HTR-8/SVneo (cell line): ENCODE results near the gene CASD1.

Experiments
- DNase-seq: peaks from one replicate; pipeline ENCODE4 v3.0.0; 2011; ENCODE audit warnings: low spot score, mixed read lengths; ENCODE audit not compliant: insufficient read length
- FAIRE-seq: peaks from 2 replicates; lab custom pipeline; 2011; peaks lifted over from hg19 to GRCh38; lab: Jason Lieb, UNC

Gene CASD1

DNA sequence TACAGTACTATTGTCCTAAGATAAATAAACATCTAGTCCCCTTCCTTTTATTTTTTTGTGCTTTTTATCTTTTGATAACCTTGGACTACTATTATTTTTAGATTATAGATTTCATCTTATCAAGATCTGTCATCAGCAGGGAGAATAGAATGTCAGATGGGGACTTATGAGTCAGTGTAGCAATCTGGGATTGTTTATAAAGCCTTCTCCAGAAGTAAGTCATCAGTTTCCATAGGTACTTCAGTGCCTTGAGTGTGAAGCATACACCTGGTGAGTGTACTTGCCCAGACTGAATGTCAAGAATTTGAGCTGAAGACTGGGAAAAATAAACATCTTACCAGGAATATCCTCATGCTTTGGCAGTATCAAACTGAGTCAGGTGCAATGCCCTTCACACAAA, 2.1 kb downstream of the CASD1 start:
- no peak for FAIRE-seq
- DNase-seq = no peak

DNA sequence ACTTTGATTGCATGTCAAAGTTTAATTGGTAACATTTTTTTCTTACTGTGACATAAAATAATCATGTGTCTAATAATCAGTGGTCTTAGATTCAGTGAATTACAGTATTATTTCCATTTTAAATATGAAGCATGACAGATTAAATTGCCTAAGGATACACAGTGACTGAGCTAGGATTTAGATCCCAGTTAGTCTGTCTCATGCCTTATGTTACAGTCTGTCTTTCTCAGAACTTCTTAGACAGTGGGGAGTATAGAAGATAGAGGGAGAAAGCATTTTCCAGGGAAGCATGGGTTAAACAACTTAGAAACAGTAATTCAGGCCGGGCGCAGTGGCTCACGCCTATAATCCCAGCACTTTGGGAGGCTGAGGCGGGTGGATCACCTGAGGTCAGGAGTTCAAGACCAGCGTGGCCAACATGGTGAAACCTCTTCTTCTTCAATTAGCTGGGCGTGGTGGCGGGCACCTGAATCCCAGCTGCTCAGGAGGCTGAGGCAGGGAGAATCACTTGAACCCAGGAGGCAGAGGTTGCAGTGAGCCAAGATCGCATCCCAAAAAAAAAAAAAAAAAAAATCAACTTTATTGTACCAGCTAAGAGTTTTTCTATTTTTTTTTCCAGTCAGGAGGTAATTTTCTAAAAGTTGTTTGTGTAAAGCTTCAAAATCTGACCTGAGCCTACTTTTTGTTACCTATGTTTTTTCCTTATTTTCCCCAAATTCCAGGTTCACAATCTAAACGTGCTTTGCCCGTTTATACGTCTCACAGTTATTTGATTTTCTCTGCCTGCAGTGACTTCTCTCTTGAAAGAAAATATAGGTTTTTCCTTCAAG, 3.3 kb downstream of the CASD1 start:
- no peak for DNase-seq
- no peak for FAIRE-seq

DNA sequence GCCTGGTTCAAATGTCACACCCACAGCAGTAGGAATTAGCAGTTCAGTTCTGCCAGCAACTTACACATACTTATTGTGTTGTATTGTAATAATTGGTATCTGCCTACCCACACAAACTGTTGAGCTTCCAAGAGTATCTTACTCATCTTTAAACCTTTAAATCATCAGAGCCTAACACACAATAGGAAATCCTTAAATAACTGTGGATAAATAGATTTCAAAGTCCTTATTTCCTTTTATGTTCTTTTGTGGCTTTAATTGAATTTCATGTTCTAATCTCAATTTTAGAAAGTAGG, 3.9 kb downstream of the CASD1 start:
- DNase-seq (no peak), FAIRE-seq (no peak)

DNA sequence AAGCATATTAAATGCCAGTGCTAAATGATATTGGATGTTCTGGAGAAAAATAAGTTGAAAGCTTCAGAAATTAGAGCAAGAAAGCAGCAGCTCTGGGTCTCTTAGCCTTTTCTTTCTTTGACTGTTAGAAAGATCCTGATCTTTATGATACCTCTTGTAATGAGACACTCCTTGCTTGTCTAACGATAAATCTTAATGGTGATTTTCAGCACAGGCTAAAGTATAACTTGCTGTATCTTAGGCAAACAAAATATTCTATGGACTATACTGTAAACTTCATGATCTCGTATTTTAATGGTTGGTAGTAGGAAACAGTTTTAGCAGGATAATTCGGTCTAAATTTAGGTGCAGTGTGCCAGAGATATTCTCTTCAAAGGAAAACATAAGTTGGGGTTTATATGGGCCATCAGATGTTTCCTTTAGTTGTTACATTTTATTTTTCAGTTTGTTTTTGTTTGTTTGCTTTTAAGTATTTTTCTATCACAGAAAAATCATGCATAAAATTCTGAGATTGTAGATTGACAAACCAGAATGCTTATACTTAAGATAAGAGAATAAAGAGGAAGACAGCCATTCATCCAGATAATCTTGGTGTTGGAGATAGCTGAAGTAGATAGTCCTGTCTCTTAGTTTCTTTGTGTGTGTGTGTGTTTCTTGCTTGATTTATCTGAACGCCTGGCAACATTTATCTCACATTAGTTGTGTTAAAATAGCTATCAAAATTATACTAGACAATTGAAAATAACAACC, 4.7 kb downstream of the CASD1 start:
- FAIRE-seq = no peak
- DNase-seq = no peak

DNA sequence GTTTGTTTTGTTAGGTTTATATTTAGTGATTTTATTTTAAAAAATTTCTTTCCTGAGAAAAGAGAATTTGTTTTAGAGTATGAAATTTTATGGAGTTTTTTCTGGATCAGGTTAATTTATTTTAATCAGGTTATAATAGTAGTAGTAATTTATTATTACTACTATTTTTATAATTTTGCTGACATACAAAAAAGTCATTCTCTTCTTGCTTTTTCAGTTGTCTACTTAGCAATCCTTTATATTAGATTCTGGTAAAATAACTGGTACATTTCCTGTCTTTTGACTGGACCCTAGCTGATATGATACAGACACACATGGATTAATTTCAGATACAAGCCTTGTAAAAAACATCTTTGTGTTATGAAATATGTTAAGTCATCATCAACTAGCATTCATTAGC, 5.3 kb downstream of the CASD1 start:
- FAIRE-seq (no peak), DNase-seq (no peak)

DNA sequence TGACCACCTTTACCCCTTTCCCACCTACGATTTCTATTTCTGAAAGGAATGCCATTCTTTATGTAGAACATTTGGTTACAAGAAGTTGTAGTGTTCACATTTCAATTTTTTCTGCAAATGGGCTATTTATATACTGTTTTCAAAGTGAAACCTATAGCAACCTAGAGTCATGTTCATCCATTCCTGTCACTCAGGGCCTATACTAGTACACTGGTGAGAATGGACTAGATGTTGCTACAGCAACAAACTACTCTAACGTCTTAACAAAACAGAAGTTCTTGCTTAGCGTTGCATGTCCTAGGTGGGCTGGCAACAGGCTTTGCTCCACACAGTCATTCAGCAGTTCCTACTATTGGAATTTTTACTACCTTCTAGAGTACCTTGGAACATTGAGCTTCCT, 16.3 kb downstream of the CASD1 start:
- no peak for FAIRE-seq

DNA sequence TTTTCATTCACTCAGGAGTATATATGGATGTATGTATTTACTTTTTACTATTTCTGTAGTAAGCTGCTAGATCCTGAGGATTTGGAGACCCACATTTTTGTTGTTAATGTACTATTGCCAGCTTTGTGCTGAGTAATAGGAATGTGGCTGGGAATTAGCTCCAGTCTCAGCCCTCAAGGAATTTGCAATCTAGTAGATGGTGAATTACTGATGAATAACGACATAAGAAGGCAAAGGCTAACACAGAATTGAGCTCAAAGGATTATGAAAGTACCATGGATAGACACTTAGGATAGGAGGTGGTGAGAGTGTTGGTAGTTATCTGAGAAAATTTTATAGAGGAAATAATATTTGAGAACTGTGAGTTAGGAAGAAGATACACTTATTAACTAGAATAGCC, 19.9 kb downstream of the CASD1 start:
- no peak for DNase-seq
- no peak for FAIRE-seq

More for the DNA sequence above, 16.3 kb downstream of the CASD1 start:
- no peak for DNase-seq

DNA sequence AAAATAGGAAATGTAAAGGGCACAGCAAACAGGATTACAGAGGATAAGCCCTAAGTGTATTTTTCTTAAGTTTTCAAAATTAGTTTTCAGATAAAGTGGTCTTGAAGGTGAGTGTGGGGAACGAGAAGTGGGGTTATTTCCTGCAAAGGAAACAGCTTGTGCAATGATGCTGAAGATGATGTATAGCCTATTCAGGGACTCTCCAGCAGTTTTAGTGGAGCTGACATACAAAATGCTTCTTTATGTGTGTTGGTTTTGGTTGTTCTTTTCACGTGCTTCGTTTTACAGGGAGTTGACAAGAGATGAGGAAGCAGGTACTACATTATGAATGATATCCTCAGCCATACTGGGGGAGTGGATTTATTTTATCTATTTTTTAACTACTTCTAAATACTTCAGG, 20.5 kb downstream of the CASD1 start:
- DNase-seq (no peak), FAIRE-seq (no peak)

DNA sequence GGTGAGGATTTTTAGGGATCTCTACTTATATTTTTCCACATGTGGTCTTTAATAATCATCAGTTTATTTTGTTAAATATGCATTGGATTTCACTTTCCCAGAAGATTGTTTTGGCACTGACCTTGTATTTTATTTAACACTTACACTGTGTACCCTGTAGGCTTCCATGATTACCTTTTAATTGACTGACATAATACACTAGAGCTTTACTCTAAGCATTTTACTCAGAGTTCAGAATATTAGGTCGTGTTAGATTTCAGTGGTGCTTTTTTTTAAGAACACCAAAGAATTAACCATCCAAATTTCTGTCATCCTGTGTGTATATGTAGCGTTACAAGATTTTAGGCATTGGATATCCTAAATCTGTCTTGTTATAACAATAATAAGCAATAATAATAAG, 23.1 kb downstream of the CASD1 start:
- FAIRE-seq = no peak
- DNase-seq = no peak

DNA sequence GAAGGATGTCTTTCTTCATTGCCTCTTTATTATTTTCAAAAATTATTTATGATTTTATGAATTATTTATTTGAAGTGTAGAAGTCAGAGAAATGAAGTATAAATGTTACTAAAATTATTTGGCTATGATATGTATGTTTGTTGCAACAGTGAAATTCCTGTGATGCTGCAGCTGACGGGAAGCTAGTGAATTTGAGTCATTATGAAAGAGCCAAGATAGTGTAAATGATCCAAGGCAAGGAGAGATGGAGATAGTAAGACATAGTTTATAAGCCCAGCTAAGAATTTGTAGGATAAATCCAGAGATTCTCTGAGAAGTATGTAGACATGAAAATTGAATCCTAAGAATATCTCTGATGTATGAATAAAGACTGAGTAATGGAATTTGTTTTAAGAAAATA, 30.8 kb downstream of the CASD1 start:
- FAIRE-seq (no peak), DNase-seq (no peak)

DNA sequence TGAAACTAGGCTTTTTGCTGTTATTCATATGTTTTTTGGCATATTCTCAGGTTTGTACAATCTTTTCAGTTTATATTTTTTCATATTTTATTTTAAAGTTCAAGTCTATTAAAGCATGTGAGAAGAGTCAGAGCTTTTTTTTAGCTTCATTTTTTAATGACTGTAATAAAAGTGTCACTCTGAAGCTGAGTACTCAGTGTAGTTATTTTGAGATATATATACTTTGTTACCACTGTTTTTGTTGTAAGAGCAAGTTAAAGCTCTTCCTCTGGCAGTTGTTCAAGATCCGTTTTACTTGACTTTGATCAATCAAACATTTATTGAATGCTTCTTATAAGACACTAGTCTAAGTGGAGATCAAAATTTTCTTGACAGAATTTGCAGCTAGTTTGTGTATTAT, 37.5 kb downstream of the CASD1 start:
- FAIRE-seq = no peak

DNA sequence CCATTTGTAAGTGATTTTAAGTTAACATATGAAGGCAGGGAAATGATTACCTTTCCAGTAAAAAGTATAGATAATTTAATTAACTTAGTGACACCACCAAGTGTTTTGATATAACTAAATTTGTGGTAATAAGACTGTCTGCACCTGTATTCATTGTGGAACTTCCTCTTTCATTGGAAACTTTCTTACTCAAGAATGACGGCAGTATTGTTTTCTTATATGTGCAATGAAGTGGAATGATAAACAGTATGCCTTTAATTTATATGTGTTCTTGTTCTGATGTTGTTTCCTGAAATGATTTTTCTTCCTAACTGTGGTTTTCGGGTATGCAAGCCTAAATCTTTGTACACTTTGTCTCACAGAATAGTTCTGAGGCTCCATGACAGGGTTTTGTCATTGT, 46.4 kb downstream of the CASD1 start:
- no peak for FAIRE-seq
- no peak for DNase-seq

More for the DNA sequence above, 37.5 kb downstream of the CASD1 start:
- no peak for DNase-seq

DNA sequence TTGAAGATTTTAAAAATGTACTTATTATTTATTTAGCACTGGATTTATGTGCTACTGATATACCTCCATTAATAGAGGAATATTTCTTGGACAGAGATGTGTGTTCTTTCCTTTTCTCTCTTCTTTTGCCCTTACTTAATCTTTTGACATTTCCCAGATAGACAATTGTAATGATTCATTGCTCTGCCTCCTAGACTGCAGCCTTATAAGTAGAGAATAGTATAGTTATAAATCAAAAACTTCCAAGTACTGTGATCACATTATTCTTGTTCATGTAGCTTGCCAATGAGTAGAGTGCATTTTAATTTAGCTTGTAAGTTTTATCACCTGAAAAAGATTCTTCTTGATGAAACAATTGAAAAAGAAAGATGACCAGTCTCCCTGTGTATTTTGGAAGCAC, 47.6 kb downstream of the CASD1 start:
- no peak for FAIRE-seq
- DNase-seq = no peak

DNA sequence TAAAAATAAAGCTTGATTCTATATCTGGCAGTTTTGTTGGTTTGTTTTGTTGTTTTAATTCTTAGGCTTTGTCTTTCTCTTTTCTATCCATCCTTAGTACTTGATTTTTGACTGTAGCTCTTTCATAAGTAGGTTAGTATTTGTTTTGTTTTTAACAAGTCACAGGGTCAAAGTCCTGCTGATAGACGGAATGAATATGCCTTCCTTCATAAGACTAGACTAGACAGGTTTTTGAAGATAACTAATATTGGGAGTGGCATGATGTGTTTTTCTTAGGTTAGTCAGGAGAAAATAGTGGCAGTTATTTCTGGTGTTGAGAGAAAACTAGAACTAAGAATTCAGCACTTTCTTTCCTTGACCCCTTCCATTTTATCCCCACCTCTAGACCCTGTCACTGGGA, 50.4 kb downstream of the CASD1 start:
- DNase-seq (no peak), FAIRE-seq (no peak)

DNA sequence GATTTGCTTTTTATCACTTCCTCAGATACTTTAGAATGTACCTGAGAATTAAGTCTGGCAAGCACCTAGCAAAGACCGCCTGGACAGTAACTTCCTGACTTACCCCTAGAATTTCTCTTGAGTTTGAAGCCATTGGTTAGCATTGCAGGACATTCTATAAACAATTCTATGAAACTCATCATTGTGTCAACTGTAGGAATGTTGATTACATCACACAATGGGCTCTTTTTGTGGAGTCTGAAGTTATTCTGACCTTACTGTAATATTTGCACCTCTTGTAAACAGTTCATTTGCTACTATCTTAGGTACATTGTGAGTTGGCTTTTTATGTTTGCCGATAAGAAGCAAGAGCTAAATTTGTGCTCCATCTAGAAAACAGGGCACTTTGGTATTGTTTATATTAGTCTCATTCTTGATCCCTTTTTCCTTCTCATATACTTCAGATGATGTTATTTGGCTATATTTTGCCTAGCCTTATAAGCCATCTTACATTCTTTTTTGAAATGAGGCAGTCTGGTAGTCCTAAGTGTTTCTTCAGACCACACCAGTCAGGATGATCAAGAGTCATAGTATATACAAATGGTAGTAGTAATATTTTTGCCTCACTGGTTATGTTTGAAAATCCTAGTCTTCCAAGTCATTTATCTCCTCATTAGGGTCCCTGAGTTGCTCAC, 52.4 kb downstream of the CASD1 start:
- FAIRE-seq (no peak), DNase-seq (no peak)

DNA sequence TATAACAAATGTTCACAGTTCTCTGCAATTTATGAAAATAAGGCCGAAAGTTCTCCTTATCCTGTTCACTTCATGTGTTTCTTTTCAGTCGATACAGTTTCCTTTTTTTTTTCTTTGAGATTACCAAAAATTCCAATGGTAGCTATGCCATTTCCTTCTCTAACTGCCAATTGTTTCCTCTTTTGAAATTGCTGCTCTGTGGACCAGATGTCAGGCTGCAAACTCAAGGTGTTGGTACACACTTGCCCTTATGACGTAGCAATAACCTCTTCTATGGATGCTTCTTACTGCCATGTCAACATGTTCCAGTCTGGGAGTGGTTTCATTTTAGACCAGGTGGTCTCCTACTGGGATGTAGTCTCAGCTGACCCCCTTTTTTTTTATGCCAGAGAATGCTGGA, 52.9 kb downstream of the CASD1 start:
- no peak for FAIRE-seq
- no peak for DNase-seq

DNA sequence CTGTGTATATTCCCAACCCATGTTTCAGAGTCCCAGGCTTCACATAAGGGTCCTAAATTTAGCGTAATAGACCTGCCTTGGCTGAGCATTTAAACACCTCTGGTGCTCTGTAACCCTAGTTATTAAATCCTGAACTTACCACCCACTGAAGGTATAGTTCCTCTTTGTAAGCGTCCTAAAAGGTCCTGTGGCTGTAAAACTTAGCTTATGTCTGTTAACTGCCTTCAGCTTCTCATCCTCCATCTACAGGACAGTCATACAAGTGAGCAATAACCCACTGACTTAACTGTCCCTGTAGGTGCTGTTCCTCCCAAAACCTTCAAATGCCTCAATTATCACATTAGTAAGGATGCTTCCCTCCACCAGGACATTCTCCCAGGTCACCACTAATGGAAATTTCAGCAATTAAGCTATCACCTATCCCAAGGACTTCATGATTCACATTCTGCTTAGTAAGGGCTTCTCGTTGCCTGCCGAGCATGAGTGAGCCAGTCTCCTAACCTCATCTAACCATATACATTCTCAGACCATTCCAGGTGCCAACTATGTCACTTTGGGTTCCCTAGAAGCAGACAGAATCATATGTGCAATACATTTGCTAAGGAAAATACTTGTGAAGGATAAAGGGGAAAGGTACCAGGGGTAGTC, 55.8 kb downstream of the CASD1 start:
- FAIRE-seq (no peak), DNase-seq (no peak)

DNA sequence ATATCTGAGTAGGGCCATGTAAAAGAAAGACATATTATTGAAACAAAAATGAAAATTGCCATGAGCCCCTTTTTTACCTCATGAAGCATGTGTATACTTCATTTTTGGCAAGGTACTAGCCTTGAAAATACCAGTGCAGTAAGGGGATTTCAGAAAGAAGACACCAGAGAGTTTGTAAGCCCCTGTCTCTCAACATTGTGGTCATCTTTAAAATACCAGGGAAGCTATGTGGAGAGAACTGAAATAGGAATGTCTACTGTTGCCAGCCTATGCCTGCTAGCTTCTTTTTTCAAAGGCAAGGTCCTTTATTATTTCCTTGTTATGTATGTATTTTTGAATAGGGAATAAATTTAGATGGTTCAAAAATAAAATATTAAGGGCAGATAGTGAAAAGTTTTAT, 57.8 kb downstream of the CASD1 start:
- DNase-seq = no peak
- no peak for FAIRE-seq

DNA sequence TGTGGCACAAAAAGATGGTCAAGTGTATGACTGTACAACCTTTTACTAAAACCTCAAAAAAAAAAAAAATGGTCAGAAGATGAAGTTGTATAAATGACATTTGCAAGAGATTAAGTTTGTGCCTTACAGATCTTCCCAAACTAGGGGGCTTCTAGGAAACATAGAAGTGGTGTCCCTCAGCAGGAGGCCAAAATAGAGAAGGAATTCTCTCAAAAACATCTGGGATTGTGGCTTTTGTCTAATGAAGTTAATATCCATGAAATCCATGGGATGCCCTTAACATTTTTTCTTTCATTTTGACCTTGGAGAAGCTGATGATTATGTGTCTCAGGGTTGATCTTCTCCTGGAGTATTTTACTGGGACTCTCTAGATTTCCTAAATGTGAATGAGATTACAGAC, 62.2 kb downstream of the CASD1 start:
- DNase-seq (no peak), FAIRE-seq (no peak)

DNA sequence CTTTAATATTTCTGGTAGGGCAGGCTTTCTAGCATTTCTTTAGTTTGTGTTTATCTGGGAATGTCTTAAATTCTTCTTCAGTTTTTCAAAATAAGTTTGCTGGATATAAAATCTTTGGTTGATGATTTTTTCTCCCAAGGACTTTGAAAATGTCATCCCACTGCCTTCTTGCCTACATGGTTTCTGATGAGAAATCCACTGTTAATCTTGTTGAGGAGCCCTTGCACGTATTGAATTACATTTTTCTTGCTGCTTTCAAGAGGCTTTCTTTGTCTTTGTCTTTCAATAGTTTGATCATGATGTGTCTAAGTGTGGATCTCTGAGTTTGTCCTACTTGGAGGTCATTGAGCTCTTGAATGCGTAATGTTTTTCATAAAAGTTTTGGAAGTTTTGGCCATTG, 66.0 kb downstream of the CASD1 start:
- DNase-seq (no peak), FAIRE-seq (no peak)

DNA sequence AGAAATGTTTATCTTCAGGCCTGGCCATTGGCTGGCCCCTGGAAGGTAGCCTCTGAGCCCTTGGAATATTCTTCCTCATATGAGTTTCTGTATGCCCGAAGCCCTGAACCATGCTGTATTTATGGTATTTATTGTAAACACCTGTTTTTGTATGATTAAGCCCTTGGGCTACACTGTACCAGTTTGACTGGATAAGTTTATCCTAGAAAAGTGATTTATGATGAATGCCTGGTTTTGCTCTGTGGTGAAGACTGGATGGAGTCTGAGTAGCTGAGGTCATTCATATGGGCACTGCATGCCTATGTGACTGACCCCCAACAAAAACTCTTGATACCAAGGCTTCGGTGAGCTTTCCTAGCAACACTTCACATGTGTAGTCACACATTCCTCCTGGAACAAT, 66.7 kb downstream of the CASD1 start:
- no peak for FAIRE-seq
- DNase-seq = no peak
